NK-92 (cell line): ENCODE measurements around the gene ZBTB46.
"Not testable (repeated sequence)": the region's sequence is repeated elsewhere in the genome, so short reads cannot be mapped to it uniquely, and the experiment has no call there.

Experiments
- DNase-seq: peaks from one replicate; lab custom pipeline; 2025; ENCODE audit not compliant: unreplicated experiment; lab: John Stamatoyannopoulos, UW

The ZBTB46 gene

GRCh38 chr20:63819224-63819921 lies 11.7 kb downstream of the ZBTB46 start:
- DNase-seq: no peak

- DNase-seq: no peak
Observed at GRCh38 chr20:63815615-63816253, 15.3 kb downstream of the ZBTB46 start.

GRCh38 chr20:63814891-63815614 lies 16.0 kb downstream of the ZBTB46 start:
- DNase-seq: no peak

GRCh38 chr20:63811491-63811875 lies 19.6 kb downstream of the ZBTB46 start:
- no peak for DNase-seq

- no peak for DNase-seq
Observed at GRCh38 chr20:63810730-63811490, 20.2 kb downstream of the ZBTB46 start.

- no peak for DNase-seq
Observed at GRCh38 chr20:63809856-63810255, 21.2 kb downstream of the ZBTB46 start.

GRCh38 chr20:63808964-63809674 lies 21.9 kb downstream of the ZBTB46 start:
- no peak for DNase-seq

- no peak for DNase-seq
Observed at GRCh38 chr20:63808145-63808724, 22.8 kb downstream of the ZBTB46 start.

GRCh38 chr20:63807654-63808053 lies 23.4 kb downstream of the ZBTB46 start:
- no peak for DNase-seq

- DNase-seq: no peak
Observed at GRCh38 chr20:63804308-63804636, 26.8 kb downstream of the ZBTB46 start.

- DNase-seq: no peak
Observed at GRCh38 chr20:63802469-63803240, 28.4 kb downstream of the ZBTB46 start.

GRCh38 chr20:63801174-63801573 lies 29.9 kb downstream of the ZBTB46 start:
- DNase-seq: not testable (repeated sequence)

GRCh38 chr20:63800411-63800810 lies 30.7 kb downstream of the ZBTB46 start:
- not testable (repeated sequence) for DNase-seq

- not testable (repeated sequence) for DNase-seq
Observed at GRCh38 chr20:63799127-63799526, 31.9 kb downstream of the ZBTB46 start.

- not testable (repeated sequence) for DNase-seq
Observed at GRCh38 chr20:63797175-63797574, 33.9 kb downstream of the ZBTB46 start.

GRCh38 chr20:63795178-63795830 lies 35.8 kb downstream of the ZBTB46 start:
- no peak for DNase-seq

- DNase-seq: no peak
Observed at GRCh38 chr20:63794614-63795013, 36.5 kb downstream of the ZBTB46 start.

- no peak for DNase-seq
Observed at GRCh38 chr20:63792866-63793265, 38.2 kb downstream of the ZBTB46 start.

GRCh38 chr20:63791497-63792156 lies 39.4 kb downstream of the ZBTB46 start:
- no peak for DNase-seq
